Measurements from ENCODE around the gene ZSWIM1. TPM values are rescaled to one million over a fixed set of nuclear protein-coding genes. Genes with fewer than 3 reads are reported as not detected.
A peak's percentile ranks its signal among the peaks of the same experiment; 100 is the strongest.

ZSWIM1 gene
- total and polyA plus RNA-seq, 2 of the 8 experiments (the other 6 are each of a cell fraction or from before 2014, with no cell fraction given), result 14.1 to 15.6 TPM

DNA sequence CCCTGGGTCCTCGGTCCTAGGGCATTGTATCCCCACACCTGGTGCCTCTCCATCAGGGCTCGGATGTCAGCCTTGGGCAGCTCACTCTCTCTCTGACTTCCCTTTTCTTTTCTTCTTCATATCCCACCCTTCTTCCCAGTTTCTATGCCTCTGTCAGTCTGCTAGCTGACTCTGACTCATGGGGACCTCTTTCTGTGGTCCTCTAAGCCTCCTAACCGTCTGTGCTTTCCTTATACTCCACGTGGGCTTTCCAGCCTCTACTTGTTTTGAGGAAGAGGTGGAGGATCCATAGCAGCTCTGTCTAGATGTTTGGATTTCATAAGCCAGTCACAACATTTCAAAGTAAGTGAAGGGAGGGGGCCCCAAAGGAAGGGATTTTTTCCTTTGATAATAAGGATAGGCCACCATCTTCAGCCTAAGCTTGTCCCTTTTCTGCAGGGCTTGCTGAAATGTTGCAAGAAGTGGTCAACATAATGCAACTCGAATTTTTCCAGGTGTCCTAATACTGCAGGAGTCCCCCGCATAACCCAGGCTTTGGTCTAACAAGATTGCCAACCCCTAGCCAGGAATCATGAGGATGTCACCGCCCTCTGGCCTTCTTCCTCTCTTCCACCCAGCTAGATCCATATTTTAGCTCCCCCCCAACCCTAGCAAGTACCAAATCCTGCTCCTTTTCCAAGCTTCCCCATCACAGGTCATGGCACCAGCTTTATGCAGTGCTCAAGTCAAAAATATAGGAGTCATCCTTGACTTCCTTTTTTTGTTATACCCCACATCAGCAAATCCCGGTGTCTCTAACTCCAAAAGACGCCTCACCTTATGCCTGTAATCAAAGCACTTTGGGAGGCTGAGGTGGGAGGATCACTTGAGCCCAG is 39.7 kb downstream of the ZSWIM1 start:
- Histone ChIP-seq H3K79me1 (ENCODE audit: low read depth, low read length) (no peaks in the 10 kb centered on the region), H3K9ac (replicated peaks in 1 of 4; ENCODE audit: extremely low read depth in 1 of 4, low read depth in 3 of 4, low read length in 3 of 4) (no peak overlapping the region), H3K14ac (ENCODE audit: insufficient read length) (no peak overlapping the region), H3K18ac (ENCODE audit: extremely low read depth, low read length) (no peak overlapping the region), H2BK12ac (ENCODE audit: low read depth, low read length) (no peak overlapping the region), H4K20me1 (replicated peaks in 1 of 2; ENCODE audit: control insufficient read depth in 1 of 2, insufficient read depth in 2 of 2, low read length in 2 of 2) (no peaks in the 10 kb centered on the region), H2AFZ (ENCODE audit: low read length) (no peak overlapping the region), H2BK15ac (ENCODE audit: low read length) (no peak overlapping the region), H2BK120ac (replicated peaks; ENCODE audit: low read depth, low read length) (no peak overlapping the region), H3K36me3 (ENCODE audit: control insufficient read depth in 2 of 4, insufficient read depth in 4 of 4, low read length in 3 of 4) (no peaks in the 10 kb centered on the region), H3K4me1 (replicated peaks in 1 of 4; ENCODE audit: control insufficient read depth in 3 of 4, insufficient read depth in 4 of 4, low read length in 3 of 4) (peaks cover 0 to 3% (median 2%) of the 10 kb centered on the region in 4 experiments; a peak in 3 of 7 replicates), H3K23ac (ENCODE audit: insufficient read length) (no peak overlapping the region), H3K4ac (replicated peaks; ENCODE audit: insufficient read length, low read depth, low read length) (peak overlapping the region; percentile 8), H3K27me3 (replicated peaks in 1 of 4; ENCODE audit: control insufficient read depth in 3 of 4, extremely low read depth in 1 of 4, insufficient read depth in 3 of 4, low read length in 3 of 4) (no peaks in the 10 kb centered on the region), H3K23me2 (ENCODE audit: low read depth, low read length) (no peaks in the 10 kb centered on the region), H3K79me2 (ENCODE audit: control insufficient read depth in 1 of 2, insufficient read depth in 2 of 2, low read length in 2 of 2) (no peaks in the 10 kb centered on the region), H2AK5ac (ENCODE audit: low read depth, low read length) (no peak overlapping the region), H3K27ac (ENCODE audit: low read depth, low read length) (no peak overlapping the region), H3K9me3 (ENCODE audit: insufficient read depth in 2 of 2, low read depth in 1 of 2, low read length in 1 of 2) (no peaks in the 10 kb centered on the region), H3K56ac (replicated peaks; ENCODE audit: insufficient read length, low read depth, low read length) (no peak overlapping the region), H3K4me3 (ENCODE audit: extremely low read depth in 1 of 4, insufficient read depth in 2 of 4, low read depth in 3 of 4, low read length in 4 of 4) (no peak overlapping the region), H2BK20ac (ENCODE audit: low read length) (no peak overlapping the region), H3K4me2 (ENCODE audit: insufficient read depth in 1 of 2, low read depth in 2 of 2, low read length in 2 of 2) (no peak overlapping the region), H4K91ac (replicated peaks; ENCODE audit: insufficient read length, low read length) (no peak overlapping the region), H4K8ac (ENCODE audit: extremely low read depth, insufficient read depth, low read length) (no peak overlapping the region), H2BK5ac (ENCODE audit: low read depth, low read length) (no peak overlapping the region), H4K5ac (ENCODE audit: insufficient read length, low read depth, low read length) (no peak overlapping the region)
- ChIA-PET CTCF (ENCODE audit: partially characterized antibody) (interaction anchor here (0.7 to 1.5 kb wide), 3 partner anchors 7 to 15 kb away, joined by 4 to 5 read pairs (median 4); no protein-coding TSS in a partner anchor), POLR2A (ENCODE audit: partially characterized antibody) (interaction anchor here (0.8 to 11.8 kb wide), 7 partner anchors 9 to 40 kb away, joined by 3 to 165 read pairs (median 4); partner anchors contain the start of genes CTSA, NEURL2, PCIF1 and PLTP)
- no peak for TF ChIP-seq MAFK (IDR thresholded peaks at IDR 0.05; ENCODE audit: low read depth, low read length)
- no peak for TF ChIP-seq SUZ12 (IDR thresholded peaks at IDR 0.05; ENCODE audit: low read length)
- TF ChIP-seq TAF1 (IDR thresholded peaks at IDR 0.05; ENCODE audit: low read depth, low read length), result no peak
- 84% methylated on average over 9 of the region's 9 CpGs; no CpG with 5 or more reads in 1 of the 2 experiments for WGBS, 2 experiments (ENCODE audit: extremely low coverage in 1 of 2, insufficient coverage in 1 of 2, insufficient read length in 1 of 2, insufficient replicate concordance in 2 of 2, low coverage in 1 of 2, low lambda C conversion rate in 2 of 2, missing lambda C conversion rate in 1 of 2)
- no peak for DNase-seq (ENCODE audit: low read depth in 1 of 2, low spot score in 2 of 2)
- no peak for FAIRE-seq

Measured in H1 (cell line).